Endothelial cell of umbilical vein (primary cell): ENCODE results near the gene RNF130. TPM values are rescaled to one million over a fixed set of nuclear protein-coding genes. Genes with fewer than 3 reads are reported as not detected.

ENCODE experiments used
- BruUV-seq: library from RNA; stranded (reverse); fragments of 400-500 nt; replicated peaks from 2 replicates; lab custom pipeline; 2021; lab: Mats Ljungman, UMichigan
- CTCF ChIA-PET: fragments of 300-600, 350-600 bp; sonication (Branson Sonifier 250); formaldehyde crosslinking; loops from one replicate; lab custom pipeline; 2021; ENCODE audit warnings: antibody characterized with exemption, inconsistent platforms; lab: Charles Lee
- POLR2A ChIA-PET: fragments of 300-600, 350-600 bp; sonication (Branson Sonifier 250); formaldehyde crosslinking; loops from one replicate; lab custom pipeline; 2021; ENCODE audit warnings: antibody characterized with exemption, inconsistent platforms; lab: Charles Lee
- DNase-seq: peaks from one replicate; pipeline ENCODE4 v3.0.0-alpha.2; 2011; ENCODE audit warnings: low read depth, low spot score
- FAIRE-seq: peaks from 2 replicates; lab custom pipeline; 2011; peaks lifted over from hg19 to GRCh38; lab: Jason Lieb, UNC
- H2AFZ ChIP-seq: 2 replicates; pipeline ENCODE4 v1.6.0; 2012; ENCODE audit warnings: low read depth, low read length, control low read depth, inconsistent platforms
- H3K27ac ChIP-seq: 2 replicates; pipeline ENCODE4 v1.5.1; 2011; ENCODE audit warnings: low read depth, mild to moderate bottlenecking, control low read depth, low read length, moderate library complexity; ENCODE audit not compliant: insufficient read depth
- H3K27me3 ChIP-seq, 2 experiments: 2 replicates each; pipeline versions ENCODE4 v1.6.0 to v1.6.1; 2011; ENCODE audit warnings: low read length in 2 of 2, mixed read lengths in 1 of 2; ENCODE audit not compliant: control insufficient read depth in 2 of 2, insufficient read depth in 2 of 2
- H3K36me3 ChIP-seq, 2 experiments: 2 replicates in 1 of 2; 3 replicates in 1 of 2; pipeline ENCODE4 v1.5.1; 2011; ENCODE audit warnings: low read length in 2 of 2, mild to moderate bottlenecking in 1 of 2, moderate library complexity in 1 of 2; ENCODE audit not compliant: control insufficient read depth in 2 of 2, insufficient read depth in 2 of 2; ENCODE audit errors: extremely low read depth in 1 of 2
- H3K4me1 ChIP-seq: 3 replicates; pipeline ENCODE4 v1.5.1; 2011; ENCODE audit warnings: mild to moderate bottlenecking, low read length; ENCODE audit not compliant: control insufficient read depth, insufficient read depth; ENCODE audit errors: extremely low read depth
- H3K4me2 ChIP-seq: 2 replicates; pipeline ENCODE4 v1.6.1; 2011; ENCODE audit warnings: low read length, control low read depth, mixed read lengths; ENCODE audit not compliant: insufficient read depth
- H3K4me3 ChIP-seq, 3 experiments: fragments of 200-600 bp in 1 of 3; sonication (generic), shearing (Covaris generic) in 1 of 3; replicated peaks in 1 of 3; 2 replicates each; pipeline ENCODE4 v1.5.1; 2011 to 2016; ENCODE audit warnings: control low read depth in 3 of 3, low read length in 3 of 3, mild to moderate bottlenecking in 2 of 3, inconsistent platforms in 1 of 3, low read depth in 1 of 3, moderate library complexity in 1 of 3; ENCODE audit not compliant: insufficient read depth in 1 of 3
- H3K79me2 ChIP-seq: 2 replicates; pipeline ENCODE4 v1.6.0; 2012; ENCODE audit warnings: low read length, inconsistent platforms; ENCODE audit not compliant: control insufficient read depth, insufficient read depth
- H3K9ac ChIP-seq: replicated peaks from 2 replicates; pipeline ENCODE3; 2011; ENCODE audit warnings: low read length, control low read depth; ENCODE audit not compliant: insufficient read depth; ENCODE audit errors: extremely low read depth
- H3K9me1 ChIP-seq: replicated peaks from 3 replicates; pipeline ENCODE4 v1.6.0; 2011; ENCODE audit warnings: mild to moderate bottlenecking, low read length; ENCODE audit not compliant: control insufficient read depth, insufficient read depth; ENCODE audit errors: extremely low read depth
- H3K9me3 ChIP-seq: replicated peaks from 2 replicates; pipeline ENCODE4 v1.5.1; 2012; ENCODE audit warnings: low read length, inconsistent platforms; ENCODE audit not compliant: control insufficient read depth, insufficient read depth
- H4K20me1 ChIP-seq: replicated peaks from 2 replicates; pipeline ENCODE3; 2011; ENCODE audit warnings: mild to moderate bottlenecking, low read length; ENCODE audit not compliant: control insufficient read depth, insufficient read depth; ENCODE audit errors: extremely low read depth
- CTCF ChIP-seq, 2 donors: IDR thresholded peaks; 1 replicate in 1 of 2; 2 replicates in 1 of 2; pipeline ENCODE4 v1.5.1; 2011; ENCODE audit warnings: low read length in 2 of 2, mild to moderate bottlenecking in 2 of 2, moderate library complexity in 2 of 2, control low read depth in 1 of 2, inconsistent platforms in 1 of 2, low read depth in 1 of 2; ENCODE audit not compliant: insufficient read depth in 1 of 2; ENCODE audit errors: extremely low read depth in 1 of 2
- EZH2 ChIP-seq: IDR thresholded peaks from 2 replicates; pipeline ENCODE4 v1.6.1; 2012; ENCODE audit warnings: borderline replicate concordance, low read depth, mild to moderate bottlenecking, moderate library complexity, low read length, inconsistent platforms; ENCODE audit not compliant: severe bottlenecking
- FOS ChIP-seq: IDR thresholded peaks from 2 replicates; pipeline ENCODE4 v1.6.1; 2011; ENCODE audit warnings: mild to moderate bottlenecking, low read length, moderate library complexity, borderline replicate concordance; ENCODE audit not compliant: insufficient read depth
- GATA2 ChIP-seq: IDR thresholded peaks from 2 replicates; pipeline ENCODE4 v1.7.0; 2011; ENCODE audit warnings: low read depth, mild to moderate bottlenecking, moderate library complexity, mixed read lengths, low read length; ENCODE audit not compliant: insufficient read length, insufficient read depth
- JUN ChIP-seq: IDR thresholded peaks from 2 replicates; pipeline ENCODE4 v1.6.1; 2011; ENCODE audit warnings: borderline replicate concordance, low read depth; ENCODE audit not compliant: insufficient read length, insufficient read depth
- MAX ChIP-seq: IDR thresholded peaks from 2 replicates; pipeline ENCODE4 v1.6.1; 2011; ENCODE audit not compliant: insufficient read depth, insufficient read length
- MYC ChIP-seq: IDR thresholded peaks from one replicate; pipeline ENCODE4 v1.6.1; 2011; ENCODE audit warnings: mild to moderate bottlenecking, low read depth, low read length
- POLR2A ChIP-seq: IDR thresholded peaks from 2 replicates; pipeline ENCODE4 v1.6.1; 2012; ENCODE audit warnings: low read depth, mild to moderate bottlenecking, control low read depth, low read length
- POLR2AphosphoS5 ChIP-seq: IDR thresholded peaks from 2 replicates; pipeline ENCODE4 v1.6.1; 2012; ENCODE audit warnings: low read depth, mild to moderate bottlenecking, control low read depth, low read length, moderate library complexity; ENCODE audit not compliant: insufficient read depth
- dilution Hi-C: fragments of 300-500 bp; cut with MboI; formaldehyde crosslinking; loops from one replicate; pipeline ENCODE4 v1.15.0; 2019; ENCODE audit warnings: low sequenced_read_pairs; ENCODE audit not compliant: extremely low pct_ligation_motif_present
- intact Hi-C: fragments of 100-400 bp; cut with micrococcal nuclease; formaldehyde crosslinking; loops from one replicate; pipeline ENCODE4 v1.10.0; 2022
- polyA plus RNA-seq, 4 experiments: library from polyadenylated mRNA; depleted of rRNA in 3 of 4; stranded (reverse) in 3 of 4; unstranded in 1 of 4; fragments of >200 nt; gene quantifications; 2 replicates each; pipeline versions ENCODE4 v1.2.1 to v1.2.3, GENCODE V29; 2011 to 2012; ENCODE audit warnings: missing spikeins in 1 of 4
- total RNA-seq: library from RNA; stranded (reverse); gene quantifications from 2 replicates; pipeline ENCODE4 v1.2.3, GENCODE V29; 2021

Gene RNF130
- total and polyA plus RNA-seq, 2 donors (not counting 3 experiments of a cell fraction or from before 2014, with no cell fraction given), result 43.0 to 43.1 TPM

GRCh38 chr5:179973391-179973790, 98.2 kb downstream of the RNF130 start:
- TF ChIP-seq CTCF (IDR thresholded peaks at IDR 0.05; ENCODE audit: extremely low read depth in 1 of 2, insufficient read depth in 1 of 2, low read depth in 1 of 2, low read length in 2 of 2), result no peak
- no peak for TF ChIP-seq JUN
- no peak for TF ChIP-seq MAX
- no peak for TF ChIP-seq MYC
- TF ChIP-seq POLR2AphosphoS5, result no peak
- no peak for TF ChIP-seq EZH2
- TF ChIP-seq POLR2A, result no peak
- TF ChIP-seq FOS, result no peak
- TF ChIP-seq GATA2, result no peak
- no peak for DNase-seq
- no peaks in the 10 kb centered on the region for H4K20me1 ChIP-seq
- no peaks in the 10 kb centered on the region for H3K9me1 ChIP-seq
- POLR2A ChIA-PET, result no interaction called here
- H3K79me2 ChIP-seq, result no peaks in the 10 kb centered on the region
- H3K27me3 ChIP-seq, result no peaks in the 10 kb centered on the region
- H3K9me3 ChIP-seq, result no peaks in the 10 kb centered on the region
- no peak for FAIRE-seq
- no peak overlapping the region for H3K9ac ChIP-seq
- H3K4me1 ChIP-seq, result no peaks in the 10 kb centered on the region
- no TSS peak for BruUV-seq
- H3K4me2 ChIP-seq, result no peak overlapping the region
- no peak overlapping the region for H3K4me3 ChIP-seq
- H3K27ac ChIP-seq, result no peak overlapping the region
- dilution Hi-C loops, result no loop called here
- CTCF ChIA-PET, result no interaction called here
- H2AFZ ChIP-seq, result no peak overlapping the region
- H3K36me3 ChIP-seq, result peaks cover 0 to 6% of the 10 kb centered on the region in 2 experiments
- intact Hi-C loops, result no loop called here
